ENCODE results near the gene CS.

- TF ChIP-seq CTCF (IDR thresholded peaks at IDR 0.05; ENCODE audit: insufficient read depth, low read length): no peak
- TF ChIP-seq POLR2AphosphoS5 (IDR thresholded peaks at IDR 0.05; ENCODE audit: low read depth): no peak; the same call in 1 of the 2 replicates
- peak; percentile 54 for TF ChIP-seq REST (IDR thresholded peaks at IDR 0.05; ENCODE audit: insufficient replicate concordance, low read depth)
- TF ChIP-seq SPI1 (IDR thresholded peaks at IDR 0.05; ENCODE audit: borderline replicate concordance, low read depth): peak; percentile 56; the same call in 1 of the 2 replicates
- TF ChIP-seq GABPA (IDR thresholded peaks at IDR 0.05; ENCODE audit: low read depth): no peak
These were observed 33.1 kb upstream of the CS start for GRCh38 chr12:56333197-56333678.
